ENCODE results near the gene TAS2R39.

TAS2R39 gene

DNA sequence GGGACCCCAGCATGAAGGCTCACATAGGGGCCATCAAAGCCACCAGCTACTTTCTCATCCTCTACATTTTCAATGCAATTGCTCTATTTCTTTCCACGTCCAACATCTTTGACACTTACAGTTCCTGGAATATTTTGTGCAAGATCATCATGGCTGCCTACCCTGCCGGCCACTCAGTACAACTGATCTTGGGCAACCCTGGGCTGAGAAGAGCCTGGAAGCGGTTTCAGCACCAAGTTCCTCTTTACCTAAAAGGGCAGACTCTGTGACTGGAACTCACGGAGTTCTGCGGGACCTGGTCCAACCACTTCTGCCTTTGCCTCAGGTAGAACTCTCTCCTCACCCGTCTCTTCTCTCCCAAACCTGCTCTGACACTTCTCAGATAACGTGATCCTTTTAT, 39.6 kb downstream of the TAS2R39 start:
- TF ChIP-seq, protein P1, sequence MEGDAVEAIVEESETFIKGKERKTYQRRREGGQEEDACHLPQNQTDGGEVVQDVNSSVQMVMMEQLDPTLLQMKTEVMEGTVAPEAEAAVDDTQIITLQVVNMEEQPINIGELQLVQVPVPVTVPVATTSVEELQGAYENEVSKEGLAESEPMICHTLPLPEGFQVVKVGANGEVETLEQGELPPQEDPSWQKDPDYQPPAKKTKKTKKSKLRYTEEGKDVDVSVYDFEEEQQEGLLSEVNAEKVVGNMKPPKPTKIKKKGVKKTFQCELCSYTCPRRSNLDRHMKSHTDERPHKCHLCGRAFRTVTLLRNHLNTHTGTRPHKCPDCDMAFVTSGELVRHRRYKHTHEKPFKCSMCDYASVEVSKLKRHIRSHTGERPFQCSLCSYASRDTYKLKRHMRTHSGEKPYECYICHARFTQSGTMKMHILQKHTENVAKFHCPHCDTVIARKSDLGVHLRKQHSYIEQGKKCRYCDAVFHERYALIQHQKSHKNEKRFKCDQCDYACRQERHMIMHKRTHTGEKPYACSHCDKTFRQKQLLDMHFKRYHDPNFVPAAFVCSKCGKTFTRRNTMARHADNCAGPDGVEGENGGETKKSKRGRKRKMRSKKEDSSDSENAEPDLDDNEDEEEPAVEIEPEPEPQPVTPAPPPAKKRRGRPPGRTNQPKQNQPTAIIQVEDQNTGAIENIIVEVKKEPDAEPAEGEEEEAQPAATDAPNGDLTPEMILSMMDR (conservative IDR thresholded peaks at IDR 0.05; ENCODE audit: low read depth), result no peak

DNA sequence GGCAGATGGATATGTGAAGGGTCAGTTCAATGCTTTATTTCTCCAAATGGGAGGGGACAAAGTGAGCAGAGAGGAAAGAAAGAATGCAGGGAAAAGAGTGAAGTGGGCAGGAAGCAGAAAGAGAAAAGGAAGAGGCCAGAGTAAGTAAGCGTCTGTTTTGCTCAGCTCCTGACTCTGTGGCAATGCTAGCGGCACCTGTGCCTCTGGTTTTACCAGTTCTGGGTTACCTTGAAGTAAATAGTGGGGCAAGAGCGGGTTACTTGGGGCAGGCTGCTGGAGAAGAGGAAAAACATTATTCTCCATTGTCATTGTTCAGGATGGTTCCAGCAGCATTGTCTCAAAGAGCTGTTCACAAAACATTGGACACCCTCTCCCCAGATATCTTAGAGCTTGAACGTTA, 40.6 kb downstream of the TAS2R39 start:
- H3K27ac ChIP-seq, result no peak overlapping the region
- DNase-seq (ENCODE audit: low spot score), result no peak
- ChIA-PET CTCF (interaction anchor here (0.9 kb wide), 1 partner anchor 17 kb away, joined by 4 read pairs; no protein-coding TSS in a partner anchor), POLR2A (ENCODE audit: low non-redundant PET) (no interaction called here)
- TF ChIP-seq, protein P1 (conservative IDR thresholded peaks at IDR 0.05; ENCODE audit: low read depth), result no peak

More for the DNA sequence above, 39.6 kb downstream of the TAS2R39 start:
- no peak for DNase-seq (ENCODE audit: low spot score)
- ChIA-PET POLR2A (ENCODE audit: low non-redundant PET) (no interaction called here), CTCF (no interaction called here)
- no peak overlapping the region for H3K27ac ChIP-seq

DNA sequence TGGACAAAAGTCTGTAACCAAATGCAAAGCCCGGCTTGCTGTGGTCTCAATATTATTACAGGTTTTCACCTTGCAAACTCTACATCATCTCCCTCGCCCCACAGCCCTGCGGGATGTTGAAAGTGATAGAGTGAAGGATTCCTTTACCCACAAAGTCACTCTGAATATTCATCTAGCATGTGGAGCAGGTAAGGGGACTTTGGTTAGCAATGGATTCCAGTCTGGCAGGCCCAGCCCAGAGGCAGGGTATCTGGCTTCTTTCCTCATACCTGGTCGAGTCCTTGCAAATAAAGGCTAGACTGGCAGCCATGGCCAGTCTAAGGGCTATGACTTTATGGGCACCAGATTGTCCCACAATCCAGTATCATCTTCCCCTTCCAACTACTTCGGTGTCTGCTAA, 41.8 kb downstream of the TAS2R39 start:
- DNase-seq (ENCODE audit: low spot score), result no peak
- ChIA-PET CTCF (no interaction called here), POLR2A (ENCODE audit: low non-redundant PET) (no interaction called here)
- H3K27ac ChIP-seq, result no peak overlapping the region
- TF ChIP-seq, protein P1 (conservative IDR thresholded peaks at IDR 0.05; ENCODE audit: low read depth), result no peak

DNA sequence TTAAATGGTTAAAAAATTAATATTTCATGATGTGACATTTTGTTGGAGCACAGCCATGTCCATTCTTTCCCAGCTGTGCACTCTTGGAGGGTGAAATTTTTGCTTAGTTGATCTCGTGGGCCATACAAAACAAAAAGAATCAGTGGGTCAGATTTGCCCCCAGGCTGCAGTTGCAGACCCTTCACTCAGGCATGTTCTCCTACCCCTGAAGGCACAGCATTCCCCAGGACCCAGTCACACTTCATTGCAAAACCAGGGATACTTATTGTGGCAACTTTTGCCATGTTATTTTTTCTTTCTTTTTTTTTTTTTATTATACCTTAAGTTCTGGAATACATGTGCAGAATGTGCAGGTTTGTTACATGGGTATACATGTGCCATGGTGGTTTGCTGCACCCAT, 44.6 kb downstream of the TAS2R39 start:
- CTCF ChIA-PET, result no interaction called here
- POLR2A ChIA-PET (ENCODE audit: low non-redundant PET), result no interaction called here
- no peak overlapping the region for H3K27ac ChIP-seq
- TF ChIP-seq, protein P1 (conservative IDR thresholded peaks at IDR 0.05; ENCODE audit: low read depth), result no peak
- no peak for DNase-seq (ENCODE audit: low spot score)

DNA sequence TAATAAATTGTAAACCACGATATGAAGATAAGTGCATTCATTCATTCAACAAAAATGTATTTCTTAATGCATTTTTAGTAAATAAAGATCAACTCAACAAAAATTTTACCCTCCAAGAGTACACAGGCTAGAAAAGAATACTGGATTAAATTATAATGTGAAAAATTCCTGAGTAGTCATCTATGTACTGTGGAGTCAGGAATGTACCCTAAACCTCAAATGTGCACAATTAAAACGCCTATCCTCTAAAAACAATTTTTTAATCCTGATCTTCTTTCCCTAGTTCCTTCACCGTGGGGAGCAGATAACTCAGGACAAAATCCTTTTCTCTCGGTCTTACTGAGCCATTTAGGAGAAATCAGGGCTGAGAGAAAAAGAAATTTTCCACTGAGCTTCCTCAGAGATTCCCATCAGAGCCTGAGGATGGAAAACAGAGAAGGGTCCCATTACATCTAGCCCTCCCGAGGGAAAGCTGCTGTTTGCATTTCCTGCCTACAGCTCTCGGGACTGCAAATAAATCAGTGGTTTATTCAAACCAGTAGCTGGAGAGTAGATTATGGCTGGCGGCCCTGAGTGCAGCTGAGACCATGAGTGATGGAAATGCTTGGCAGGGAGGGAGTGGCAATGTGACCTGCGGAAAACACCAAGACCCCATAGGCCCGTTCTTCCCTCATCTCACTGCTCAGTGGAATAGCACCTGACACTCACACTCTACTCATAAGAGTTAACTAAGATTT, 46.0 kb downstream of the TAS2R39 start:
- POLR2A ChIA-PET (ENCODE audit: low non-redundant PET), result no interaction called here
- CTCF ChIA-PET, result no interaction called here
- TF ChIP-seq, protein P1 (conservative IDR thresholded peaks at IDR 0.05; ENCODE audit: low read depth), result no peak
- H3K27ac ChIP-seq, result no peak overlapping the region
- DNase-seq (ENCODE audit: low spot score), result no peak

DNA sequence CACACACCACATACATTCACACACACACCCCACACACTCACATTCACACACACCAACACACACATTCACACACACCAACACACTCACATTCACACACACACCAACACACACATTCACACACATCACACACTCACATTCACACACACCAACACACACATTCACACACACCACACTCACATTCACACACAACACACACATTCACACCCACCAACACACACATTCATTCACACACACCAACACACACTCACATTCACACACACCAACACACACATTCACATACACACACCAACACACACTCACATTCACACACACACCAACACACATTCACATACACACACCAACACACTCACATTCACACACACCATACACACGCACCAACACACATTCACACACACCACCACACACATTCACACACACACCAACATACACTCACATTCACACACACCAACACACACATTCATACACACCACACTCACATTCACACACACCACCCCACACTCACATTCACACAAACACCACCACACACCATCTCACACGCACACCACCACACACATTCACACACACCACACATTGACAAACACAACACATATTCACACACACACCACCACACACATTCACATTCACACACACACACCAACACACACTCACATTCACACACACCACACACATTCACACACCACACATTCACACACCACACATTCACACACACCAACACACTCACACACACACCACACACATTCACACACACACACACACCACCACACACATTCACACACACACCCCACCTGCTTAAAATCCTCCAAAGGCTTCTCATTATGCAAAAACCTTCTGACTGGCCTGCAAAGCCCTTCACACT, 47.6 kb downstream of the TAS2R39 start:
- H3K27ac ChIP-seq, result no peak overlapping the region
- TF ChIP-seq, protein P1 (conservative IDR thresholded peaks at IDR 0.05; ENCODE audit: low read depth), result no peak
- no peak for DNase-seq (ENCODE audit: low spot score)
- CTCF ChIA-PET, result no interaction called here
- POLR2A ChIA-PET (ENCODE audit: low non-redundant PET), result no interaction called here
